ENCODE data around the gene CHST15.

- TF ChIP-seq, protein P1, sequence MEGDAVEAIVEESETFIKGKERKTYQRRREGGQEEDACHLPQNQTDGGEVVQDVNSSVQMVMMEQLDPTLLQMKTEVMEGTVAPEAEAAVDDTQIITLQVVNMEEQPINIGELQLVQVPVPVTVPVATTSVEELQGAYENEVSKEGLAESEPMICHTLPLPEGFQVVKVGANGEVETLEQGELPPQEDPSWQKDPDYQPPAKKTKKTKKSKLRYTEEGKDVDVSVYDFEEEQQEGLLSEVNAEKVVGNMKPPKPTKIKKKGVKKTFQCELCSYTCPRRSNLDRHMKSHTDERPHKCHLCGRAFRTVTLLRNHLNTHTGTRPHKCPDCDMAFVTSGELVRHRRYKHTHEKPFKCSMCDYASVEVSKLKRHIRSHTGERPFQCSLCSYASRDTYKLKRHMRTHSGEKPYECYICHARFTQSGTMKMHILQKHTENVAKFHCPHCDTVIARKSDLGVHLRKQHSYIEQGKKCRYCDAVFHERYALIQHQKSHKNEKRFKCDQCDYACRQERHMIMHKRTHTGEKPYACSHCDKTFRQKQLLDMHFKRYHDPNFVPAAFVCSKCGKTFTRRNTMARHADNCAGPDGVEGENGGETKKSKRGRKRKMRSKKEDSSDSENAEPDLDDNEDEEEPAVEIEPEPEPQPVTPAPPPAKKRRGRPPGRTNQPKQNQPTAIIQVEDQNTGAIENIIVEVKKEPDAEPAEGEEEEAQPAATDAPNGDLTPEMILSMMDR (conservative IDR thresholded peaks at IDR 0.05; ENCODE audit: low read length) = no peak
- no peak for TF ChIP-seq EZH2phosphoT487 (IDR thresholded peaks at IDR 0.05; ENCODE audit: borderline replicate concordance, low read depth, low read length)
These were observed 23.5 kb upstream of the CHST15 start for GRCh38 chr10:124116771-124117510.
